Measurements from ENCODE around the gene SNRNP25.

The SNRNP25 gene

GRCh38 chr16:104928-105327 is 51.3 kb downstream of the SNRNP25 start:
- no peak for TF ChIP-seq CTCF (IDR thresholded peaks at IDR 0.05; ENCODE audit: low read depth, low read length)

GRCh38 chr16:105521-105920 is 51.9 kb downstream of the SNRNP25 start:
- no peak overlapping the region for H3K4me3 ChIP-seq (ENCODE audit: low read depth, low read length)
- no peak for TF ChIP-seq CTCF (IDR thresholded peaks at IDR 0.05; ENCODE audit: low read depth, low read length)

More at GRCh38 chr16:104928-105327, 51.3 kb downstream of the SNRNP25 start:
- no peak overlapping the region for H3K4me3 ChIP-seq (ENCODE audit: low read depth, low read length)

- no peak overlapping the region for H3K4me3 ChIP-seq (ENCODE audit: low read depth, low read length)
Observed at GRCh38 chr16:106623-107324, 53.1 kb downstream of the SNRNP25 start.

More at GRCh38 chr16:106623-107324, 53.1 kb downstream of the SNRNP25 start:
- TF ChIP-seq CTCF (IDR thresholded peaks at IDR 0.05; ENCODE audit: low read depth, low read length) = peak; percentile 69

Measured in WI38 (cell line).